Esophagus muscularis mucosa (tissue), 4 donors: ENCODE results near the gene KHDRBS2. TPM values are rescaled to one million over a fixed set of nuclear protein-coding genes. Genes with fewer than 3 reads are reported as not detected.

Experiments used
- DNase-seq: peaks from one replicate; pipeline ENCODE4 v3.0.0-alpha.2; 2017; ENCODE audit errors: extremely low spot score
- H3K27ac ChIP-seq, 4 donors: fragments of 200-600 bp; sonication (generic); replicated peaks in 1 of 4; 1 replicate in 3 of 4; 2 replicates in 1 of 4; pipeline ENCODE4 v1.5.1; 2016 to 2019; ENCODE audit warnings: mild to moderate bottlenecking in 1 of 4
- H3K27me3 ChIP-seq, 4 donors: fragments of 200-600 bp; sonication (generic); one replicate each; pipeline versions ENCODE4 v1.5.1 to v1.6.0; 2016 to 2019
- H3K36me3 ChIP-seq, 4 donors: fragments of 200-600 bp; sonication (generic); one replicate each; pipeline ENCODE4 v1.5.1; 2016 to 2019
- H3K4me1 ChIP-seq, 4 donors: fragments of 200-600 bp; sonication (generic); one replicate each; pipeline ENCODE4 v1.5.1; 2016 to 2019
- H3K4me3 ChIP-seq, 4 donors: fragments of 200-600 bp; sonication (generic); 1 replicate in 2 of 4; 2 replicates in 2 of 4; pipeline ENCODE4 v1.5.1; 2016 to 2019; ENCODE audit warnings: mild to moderate bottlenecking in 4 of 4, moderate library complexity in 1 of 4
- H3K9me3 ChIP-seq, 4 donors: fragments of 200-600 bp; sonication (generic); 1 replicate in 3 of 4; 2 replicates in 1 of 4; pipeline ENCODE4 v1.5.1; 2016 to 2019
- CTCF ChIP-seq, 3 experiments: fragments of 200-600 bp in 2 of 3; fragments of 450-650 bp in 1 of 3; sonication (generic) in 2 of 3; IDR thresholded peaks; one replicate each; pipeline ENCODE4 v1.5.1; 2017 to 2019; ENCODE audit warnings: antibody characterized with exemption in 3 of 3, mild to moderate bottlenecking in 2 of 3, moderate library complexity in 1 of 3
- EP300 ChIP-seq: sonication (generic); formaldehyde crosslinking; IDR thresholded peaks from one replicate; pipeline ENCODE4 v1.6.1; 2017; ENCODE audit warnings: antibody characterized with exemption
- POLR2A ChIP-seq: fragments of 450-650 bp; IDR thresholded peaks from one replicate; pipeline ENCODE4 v1.6.1; 2017; ENCODE audit warnings: antibody characterized with exemption, moderate library complexity, mild to moderate bottlenecking, low read depth
- POLR2AphosphoS5 ChIP-seq, 2 donors: sonication (generic); formaldehyde crosslinking; IDR thresholded peaks; one replicate each; pipeline ENCODE4 v1.6.1; 2017; ENCODE audit warnings: antibody characterized with exemption in 2 of 2
- WGBS: methylation state at CpG from one replicate; pipeline ENCODE4 v1.1.5; 2018; 5-methylcytosine and 5-hydroxymethylcytosine counted together
- intact Hi-C: fragments of 100-400 bp; cut with DNase I; formaldehyde crosslinking; loops from one replicate; pipeline ENCODE4 v1.15.1; 2023
- total RNA-seq, 4 donors: library from RNA; depleted of rRNA; stranded (reverse); fragments of >200 nt; gene quantifications; one replicate each; pipeline versions ENCODE4 v1.1.0 to v1.2.1, GENCODE V29; 2016

KHDRBS2 gene
- total RNA-seq, 4 donors from 2014 or later = 0.17 to 1.7 (median 0.32) TPM; not detected in 1

GRCh38 chr6:61887423-61887822 is 398.6 kb downstream of the KHDRBS2 start:
- 34% methylated on average over 1 of the region's 1 CpG for WGBS
- no peak overlapping the region for H3K27ac ChIP-seq
- DNase-seq = no peak
- intact Hi-C loops = no loop called here
- H3K4me1 ChIP-seq = no peaks in the 10 kb centered on the region
- H3K4me3 ChIP-seq = no peak overlapping the region
- no peaks in the 10 kb centered on the region for H3K9me3 ChIP-seq
- no peaks in the 10 kb centered on the region for H3K27me3 ChIP-seq
- TF ChIP-seq POLR2AphosphoS5 (IDR thresholded peaks at IDR 0.05) = no peak
- no peak for TF ChIP-seq POLR2A
- TF ChIP-seq CTCF (IDR thresholded peaks at IDR 0.05) = no peak
- TF ChIP-seq EP300 = no peak
- H3K36me3 ChIP-seq = no peaks in the 10 kb centered on the region

GRCh38 chr6:61886608-61887259 is 399.3 kb downstream of the KHDRBS2 start:
- no peaks in the 10 kb centered on the region for H3K27me3 ChIP-seq
- no peak for TF ChIP-seq POLR2AphosphoS5 (IDR thresholded peaks at IDR 0.05)
- TF ChIP-seq EP300 = no peak
- TF ChIP-seq CTCF (IDR thresholded peaks at IDR 0.05) = no peak
- TF ChIP-seq POLR2A = no peak

GRCh38 chr6:61869632-61870400 is 416.2 kb downstream of the KHDRBS2 start:
- H3K36me3 ChIP-seq = no peaks in the 10 kb centered on the region
- no peak overlapping the region for H3K4me3 ChIP-seq
- WGBS = 90% methylated on average over 14 of the region's 15 CpGs
- H3K27me3 ChIP-seq = no peaks in the 10 kb centered on the region
- no peak for DNase-seq
- no peak for TF ChIP-seq POLR2AphosphoS5 (IDR thresholded peaks at IDR 0.05)
- TF ChIP-seq EP300 = no peak
- TF ChIP-seq CTCF (IDR thresholded peaks at IDR 0.05) = no peak
- no peak for TF ChIP-seq POLR2A
- H3K9me3 ChIP-seq = no peaks in the 10 kb centered on the region
- H3K27ac ChIP-seq = no peak overlapping the region
- intact Hi-C loops = no loop called here
- H3K4me1 ChIP-seq = no peaks in the 10 kb centered on the region

More at GRCh38 chr6:61886608-61887259, 399.3 kb downstream of the KHDRBS2 start:
- H3K36me3 ChIP-seq = no peaks in the 10 kb centered on the region
- no peaks in the 10 kb centered on the region for H3K9me3 ChIP-seq
- no peak overlapping the region for H3K4me3 ChIP-seq
- intact Hi-C loops = no loop called here
- no peak for DNase-seq
- H3K27ac ChIP-seq = no peak overlapping the region
- WGBS = 72% methylated on average over 1 of the region's 1 CpG
- no peaks in the 10 kb centered on the region for H3K4me1 ChIP-seq

GRCh38 chr6:61868507-61869080 is 417.4 kb downstream of the KHDRBS2 start:
- Histone ChIP-seq H3K9me3 (peaks cover 0 to 6% (median 0%) of the 10 kb centered on the region in 4 donors), H3K36me3 (no peaks in the 10 kb centered on the region), H3K4me1 (no peaks in the 10 kb centered on the region), H3K27me3 (no peaks in the 10 kb centered on the region), H3K27ac (no peak overlapping the region), H3K4me3 (no peak overlapping the region)
- DNase-seq = no peak
- intact Hi-C loops = no loop called here
- no peak for TF ChIP-seq POLR2AphosphoS5 (IDR thresholded peaks at IDR 0.05)
- no peak for TF ChIP-seq POLR2A
- no peak for TF ChIP-seq EP300
- TF ChIP-seq CTCF (IDR thresholded peaks at IDR 0.05) = no peak
- 95% methylated on average over 7 of the region's 8 CpGs for WGBS
